ENCODE data around the gene SEC61A2.

GRCh38 chr10:12200850-12201249 is 71.4 kb downstream of the SEC61A2 start:
- TF ChIP-seq, protein P1, sequence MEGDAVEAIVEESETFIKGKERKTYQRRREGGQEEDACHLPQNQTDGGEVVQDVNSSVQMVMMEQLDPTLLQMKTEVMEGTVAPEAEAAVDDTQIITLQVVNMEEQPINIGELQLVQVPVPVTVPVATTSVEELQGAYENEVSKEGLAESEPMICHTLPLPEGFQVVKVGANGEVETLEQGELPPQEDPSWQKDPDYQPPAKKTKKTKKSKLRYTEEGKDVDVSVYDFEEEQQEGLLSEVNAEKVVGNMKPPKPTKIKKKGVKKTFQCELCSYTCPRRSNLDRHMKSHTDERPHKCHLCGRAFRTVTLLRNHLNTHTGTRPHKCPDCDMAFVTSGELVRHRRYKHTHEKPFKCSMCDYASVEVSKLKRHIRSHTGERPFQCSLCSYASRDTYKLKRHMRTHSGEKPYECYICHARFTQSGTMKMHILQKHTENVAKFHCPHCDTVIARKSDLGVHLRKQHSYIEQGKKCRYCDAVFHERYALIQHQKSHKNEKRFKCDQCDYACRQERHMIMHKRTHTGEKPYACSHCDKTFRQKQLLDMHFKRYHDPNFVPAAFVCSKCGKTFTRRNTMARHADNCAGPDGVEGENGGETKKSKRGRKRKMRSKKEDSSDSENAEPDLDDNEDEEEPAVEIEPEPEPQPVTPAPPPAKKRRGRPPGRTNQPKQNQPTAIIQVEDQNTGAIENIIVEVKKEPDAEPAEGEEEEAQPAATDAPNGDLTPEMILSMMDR (IDR thresholded peaks at IDR 0.05): no peak
- no peak for TF ChIP-seq POLR2A (IDR thresholded peaks at IDR 0.05)
